Measurements from ENCODE around the gene C19orf73.
A peak's percentile ranks its signal among the peaks of the same experiment; 100 is the strongest.
"Not testable (repeated sequence)": the region's sequence is repeated elsewhere in the genome, so short reads cannot be mapped to it uniquely, and the experiment has no call there.

The C19orf73 gene

GRCh38 chr19:49148784-49149651, 30.1 kb upstream of the C19orf73 start:
- peak; percentile 94 for DNase-seq

- DNase-seq, result no peak
Measured at GRCh38 chr19:49148044-49148682, 29.2 kb upstream of the C19orf73 start.

GRCh38 chr19:49146408-49146770, 27.4 kb upstream of the C19orf73 start:
- not testable (repeated sequence) for DNase-seq

- peak; percentile 77 for DNase-seq
Measured at GRCh38 chr19:49145573-49146407, 26.8 kb upstream of the C19orf73 start.

- peak; percentile 90 for DNase-seq
Measured at GRCh38 chr19:49142866-49143335, 24.0 kb upstream of the C19orf73 start.

GRCh38 chr19:49141352-49141751, 22.4 kb upstream of the C19orf73 start:
- DNase-seq, result no peak

- DNase-seq, result no peak
Measured at GRCh38 chr19:49140951-49141350, 22.0 kb upstream of the C19orf73 start.

GRCh38 chr19:49136771-49137171, 17.8 kb upstream of the C19orf73 start:
- no peak for DNase-seq

- no peak for DNase-seq
Measured at GRCh38 chr19:49135686-49136085, 16.7 kb upstream of the C19orf73 start.

GRCh38 chr19:49133621-49134454, 14.9 kb upstream of the C19orf73 start:
- DNase-seq, result peak; percentile 58

- DNase-seq, result no peak
Measured at GRCh38 chr19:49132974-49133609, 14.1 kb upstream of the C19orf73 start.

- DNase-seq, result no peak
Measured at GRCh38 chr19:49130325-49130724, 11.4 kb upstream of the C19orf73 start.

- peak; percentile 48 for DNase-seq
Measured at GRCh38 chr19:49129238-49129583, 10.3 kb upstream of the C19orf73 start.

GRCh38 chr19:49128545-49129237, 9.7 kb upstream of the C19orf73 start:
- no peak for DNase-seq

- peak; percentile 97 for DNase-seq
Measured at GRCh38 chr19:49127674-49128544, 9.0 kb upstream of the C19orf73 start.

GRCh38 chr19:49127225-49127624, 8.3 kb upstream of the C19orf73 start:
- not testable (repeated sequence) for DNase-seq

- DNase-seq, result no peak
Measured at GRCh38 chr19:49126575-49126974, 7.6 kb upstream of the C19orf73 start.

- DNase-seq, result no peak
Measured at GRCh38 chr19:49125025-49125731, 6.2 kb upstream of the C19orf73 start.

- not testable (repeated sequence) for DNase-seq
Measured at GRCh38 chr19:49123285-49123684, 4.3 kb upstream of the C19orf73 start.

- not testable (repeated sequence) for DNase-seq
Measured at GRCh38 chr19:49121841-49122240, 2.9 kb upstream of the C19orf73 start.
